Mesangial cell (primary cell): Measurements from ENCODE around the gene SULF2. TPM values are rescaled to one million over a fixed set of nuclear protein-coding genes. Genes with fewer than 3 reads are reported as not detected.

Experiments
- total RNA-seq: library from RNA; depleted of rRNA; stranded (reverse); fragments of >200 nt; gene quantifications from 2 replicates; pipeline ENCODE4 v1.2.3, GENCODE V29; 2015

The SULF2 gene
- 9.0 and 55.0 TPM in 2 replicates for total RNA-seq

DNA sequence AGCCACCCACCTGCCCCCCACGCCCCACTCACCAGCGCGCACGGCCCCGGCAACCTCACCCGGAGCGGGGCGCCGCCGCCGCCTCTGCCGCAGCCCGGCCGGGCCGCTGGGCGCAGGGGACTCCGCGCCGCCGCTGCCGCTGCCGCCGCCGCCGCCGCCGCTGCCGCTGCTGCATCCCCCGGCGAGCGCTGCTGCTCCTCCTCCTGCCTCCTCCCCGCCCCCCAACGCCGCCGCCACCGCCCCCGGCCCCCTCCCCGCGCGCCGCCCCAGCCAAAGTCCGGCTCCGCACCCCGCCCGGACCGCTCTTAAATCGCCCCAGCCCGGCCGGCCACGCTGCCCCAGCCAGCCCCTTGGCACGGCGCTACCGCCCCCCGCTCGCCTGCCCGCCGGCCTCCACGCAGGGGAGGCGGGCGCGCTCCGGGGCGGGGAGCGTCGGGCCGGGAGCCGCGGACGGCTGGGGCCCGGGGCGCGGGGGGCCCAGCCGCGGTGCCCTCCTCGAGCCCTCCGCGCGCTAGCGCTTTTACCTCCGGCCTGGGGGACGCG lies at the start of gene SULF2:
Gene SULF2, minus strand, starts transcription at position 171 of the 543 bp plus-strand sequence. CDS start 28,118 bp downstream, outside the sequence.

